ENCODE data around the gene PINK1. TPM values are rescaled to one million over a fixed set of nuclear protein-coding genes. Genes with fewer than 3 reads are reported as not detected.

Gene PINK1
- total and polyA plus RNA-seq, 7 experiments from 2014 or later: 4.3 to 30.8 (median 17.0) TPM

DNA sequence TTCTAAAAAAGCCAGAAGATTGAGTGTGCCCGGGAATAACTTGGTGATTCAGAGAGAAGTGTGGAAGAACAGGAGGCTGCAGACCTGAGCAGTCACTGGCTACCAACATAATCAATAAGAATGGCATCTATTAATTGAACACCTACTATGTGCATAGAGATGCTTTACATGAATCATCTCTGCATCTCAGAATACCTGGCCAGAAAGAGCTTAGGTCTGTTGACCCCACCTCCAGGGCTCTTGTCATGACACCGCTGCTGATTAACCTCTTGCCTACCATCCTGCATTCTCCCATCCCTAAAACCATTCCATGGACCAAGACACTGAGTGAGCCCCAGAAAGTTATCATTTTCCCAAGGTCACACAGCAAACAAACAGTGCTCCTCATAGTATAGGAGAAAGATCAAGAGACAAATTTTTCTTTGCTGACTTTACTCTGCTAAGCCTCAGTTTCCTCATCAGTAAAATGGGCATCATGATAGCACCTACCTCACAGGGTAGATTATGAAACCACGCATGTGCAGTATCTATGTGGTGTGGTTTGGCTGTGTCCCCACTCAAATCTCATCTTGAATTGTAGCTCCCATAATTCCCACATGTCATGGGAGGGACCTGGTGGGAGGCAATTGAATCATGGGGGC is 16.3 kb upstream of the PINK1 start:
- no peaks in the 10 kb centered on the region for H3K36me3 Mint-ChIP-seq
- no peak for ATAC-seq
- H3K4me3 Mint-ChIP-seq: peak overlapping the region in 1 of 10 donors; percentile 22
- Histone ChIP-seq H3K27ac (ENCODE audit: low read depth, low read length) (no peak overlapping the region), H3K4me3 (ENCODE audit: low read length) (no peak overlapping the region), H3K27me3 (ENCODE audit: control insufficient read depth in 2 of 2, insufficient read depth in 2 of 2, low read length in 2 of 2) (no peaks in the 10 kb centered on the region), H3K36me3 (ENCODE audit: control insufficient read depth in 2 of 3, insufficient read depth in 3 of 3, low read length in 3 of 3) (no peaks in the 10 kb centered on the region), H3K9me3 (ENCODE audit: control insufficient read depth in 2 of 3, low read length in 3 of 3) (no peaks in the 10 kb centered on the region), H3K4me1 (ENCODE audit: control insufficient read depth in 2 of 2, insufficient read depth in 2 of 2, low read length in 2 of 2) (no peaks in the 10 kb centered on the region)
- peaks cover 0 to 17% (median 7%) of the 10 kb centered on the region in 5 donors for H3K27me3 Mint-ChIP-seq
- no peak for DNase-seq
- intact Hi-C loops (cut with micrococcal nuclease): no loop called here
- ChIA-PET POLR2A (no interaction called here), CTCF (no interaction called here)
- no peak overlapping the region for H3K27ac Mint-ChIP-seq
- H3K4me1 Mint-ChIP-seq: peaks cover 0 to 8% (median 0%) of the 10 kb centered on the region in 7 donors
- H3K9me3 Mint-ChIP-seq: no peaks in the 10 kb centered on the region

DNA sequence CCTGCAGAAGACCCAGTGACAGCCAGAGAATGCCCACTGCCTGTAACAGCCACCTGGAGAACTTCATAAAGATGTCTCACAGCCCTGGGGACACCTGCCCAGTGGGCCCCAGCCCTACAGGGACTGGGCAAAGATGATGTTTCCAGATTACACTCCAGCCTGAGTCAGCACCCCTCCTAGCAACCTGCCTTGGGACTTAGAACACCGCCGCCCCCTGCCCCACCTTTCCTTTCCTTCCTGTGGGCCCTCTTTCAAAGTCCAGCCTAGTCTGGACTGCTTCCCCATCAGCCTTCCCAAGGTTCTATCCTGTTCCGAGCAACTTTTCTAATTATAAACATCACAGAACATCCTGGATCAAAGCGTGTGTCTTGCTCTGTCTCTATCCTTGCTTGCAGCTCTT is 14.7 kb upstream of the PINK1 start:
- Mint-ChIP-seq H3K9me3 (no peaks in the 10 kb centered on the region), H3K4me1 (peaks cover 0 to 8% (median 0%) of the 10 kb centered on the region in 7 donors), H3K36me3 (peaks cover 0 to 3% (median 0%) of the 10 kb centered on the region in 5 donors), H3K27ac (no peak overlapping the region), H3K4me3 (no peak overlapping the region), H3K27me3 (peaks cover 0 to 14% (median 7%) of the 10 kb centered on the region in 5 donors)
- Histone ChIP-seq H3K27ac (ENCODE audit: low read depth, low read length) (no peak overlapping the region), H3K9me3 (ENCODE audit: control insufficient read depth in 2 of 3, low read length in 3 of 3) (no peaks in the 10 kb centered on the region), H3K4me1 (ENCODE audit: control insufficient read depth in 2 of 2, insufficient read depth in 2 of 2, low read length in 2 of 2) (no peaks in the 10 kb centered on the region), H3K27me3 (ENCODE audit: control insufficient read depth in 2 of 2, insufficient read depth in 2 of 2, low read length in 2 of 2) (no peaks in the 10 kb centered on the region), H3K36me3 (ENCODE audit: control insufficient read depth in 2 of 3, insufficient read depth in 3 of 3, low read length in 3 of 3) (no peaks in the 10 kb centered on the region), H3K4me3 (ENCODE audit: low read length) (no peak overlapping the region)
- CTCF ChIA-PET: no interaction called here
- POLR2A ChIA-PET: no interaction called here
- intact Hi-C loops (cut with micrococcal nuclease): no loop called here
- ATAC-seq (no peak), DNase-seq (no peak)

DNA sequence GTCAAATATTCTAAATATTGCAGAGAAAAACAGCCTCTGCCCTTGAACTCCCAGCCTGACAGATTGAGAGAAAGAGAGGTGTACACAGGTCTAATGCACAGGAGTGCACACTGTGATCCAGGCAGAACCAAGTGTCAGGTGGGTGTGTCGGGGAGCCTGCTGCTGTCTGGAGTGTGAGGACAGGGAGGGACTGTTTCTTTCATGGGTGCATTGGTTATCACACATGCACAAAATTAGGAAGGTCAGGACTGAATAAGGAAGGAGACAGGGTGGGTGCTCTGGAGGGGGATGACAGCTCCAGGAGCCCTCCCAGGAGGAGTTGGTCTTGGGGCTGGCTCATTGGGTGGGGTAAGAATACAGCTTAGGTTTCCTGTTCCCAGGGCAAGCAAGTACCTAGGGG is 13.3 kb upstream of the PINK1 start:
- DNase-seq (no peak), ATAC-seq (no peak)
- Histone ChIP-seq H3K27ac (ENCODE audit: low read depth, low read length) (no peak overlapping the region), H3K36me3 (ENCODE audit: control insufficient read depth in 2 of 3, insufficient read depth in 3 of 3, low read length in 3 of 3) (no peaks in the 10 kb centered on the region), H3K4me3 (ENCODE audit: low read length) (no peak overlapping the region), H3K9me3 (ENCODE audit: control insufficient read depth in 2 of 3, low read length in 3 of 3) (no peaks in the 10 kb centered on the region), H3K27me3 (ENCODE audit: control insufficient read depth in 2 of 2, insufficient read depth in 2 of 2, low read length in 2 of 2) (no peaks in the 10 kb centered on the region), H3K4me1 (ENCODE audit: control insufficient read depth in 2 of 2, insufficient read depth in 2 of 2, low read length in 2 of 2) (no peaks in the 10 kb centered on the region)
- ChIA-PET CTCF (no interaction called here), POLR2A (no interaction called here)
- Mint-ChIP-seq H3K27ac (no peak overlapping the region), H3K9me3 (no peaks in the 10 kb centered on the region), H3K4me1 (peaks cover 0 to 8% (median 0%) of the 10 kb centered on the region in 7 donors), H3K36me3 (peaks cover 0 to 3% (median 0%) of the 10 kb centered on the region in 5 donors), H3K27me3 (peaks cover 0 to 14% (median 7%) of the 10 kb centered on the region in 5 donors), H3K4me3 (no peak overlapping the region)
- intact Hi-C loops (cut with micrococcal nuclease): no loop called here

DNA sequence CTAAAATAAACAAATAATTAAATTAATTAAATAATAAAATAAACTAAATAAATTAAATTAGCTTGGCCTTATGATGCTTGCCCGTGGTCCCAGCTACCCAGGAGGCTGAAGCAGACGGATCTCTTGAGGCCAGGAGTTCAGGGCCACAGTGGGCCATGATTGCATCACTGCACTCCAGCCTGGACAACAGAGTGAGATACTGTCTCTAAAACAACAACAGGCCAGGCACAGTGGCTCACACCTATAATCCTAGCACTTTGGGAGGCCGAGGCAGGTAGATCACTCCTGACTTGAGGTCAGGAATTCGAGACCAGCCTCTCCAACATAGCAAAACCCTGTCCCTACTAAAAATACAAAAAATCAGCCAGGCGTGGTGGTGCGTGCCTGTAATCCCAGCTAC is 12.2 kb upstream of the PINK1 start:
- H3K27me3 ChIP-seq (ENCODE audit: control insufficient read depth in 2 of 2, insufficient read depth in 2 of 2, low read length in 2 of 2): no peaks in the 10 kb centered on the region
- ChIA-PET CTCF (interaction anchor here (1.6 kb wide), 1 partner anchor 13 kb away, joined by 3 read pairs; no protein-coding TSS in a partner anchor), POLR2A (no interaction called here)
- Mint-ChIP-seq H3K27ac (no peak overlapping the region), H3K9me3 (peaks cover 0 to 1% (median 0%) of the 10 kb centered on the region in 11 donors), H3K36me3 (peaks cover 0 to 3% (median 0%) of the 10 kb centered on the region in 5 donors), H3K4me1 (peaks cover 0 to 8% (median 0%) of the 10 kb centered on the region in 7 donors), H3K27me3 (peaks cover 0 to 18% (median 6%) of the 10 kb centered on the region in 5 donors), H3K4me3 (no peak overlapping the region)
- H3K4me3 ChIP-seq (ENCODE audit: low read length): no peak overlapping the region
- intact Hi-C loops (cut with micrococcal nuclease): no loop called here
- no peaks in the 10 kb centered on the region for H3K4me1 ChIP-seq (ENCODE audit: control insufficient read depth in 2 of 2, insufficient read depth in 2 of 2, low read length in 2 of 2)
- DNase-seq (no peak), ATAC-seq (no peak)
- H3K36me3 ChIP-seq (ENCODE audit: control insufficient read depth in 2 of 3, insufficient read depth in 3 of 3, low read length in 3 of 3): no peaks in the 10 kb centered on the region
- H3K9me3 ChIP-seq (ENCODE audit: control insufficient read depth in 2 of 3, low read length in 3 of 3): no peaks in the 10 kb centered on the region
- no peak overlapping the region for H3K27ac ChIP-seq (ENCODE audit: low read depth, low read length)

DNA sequence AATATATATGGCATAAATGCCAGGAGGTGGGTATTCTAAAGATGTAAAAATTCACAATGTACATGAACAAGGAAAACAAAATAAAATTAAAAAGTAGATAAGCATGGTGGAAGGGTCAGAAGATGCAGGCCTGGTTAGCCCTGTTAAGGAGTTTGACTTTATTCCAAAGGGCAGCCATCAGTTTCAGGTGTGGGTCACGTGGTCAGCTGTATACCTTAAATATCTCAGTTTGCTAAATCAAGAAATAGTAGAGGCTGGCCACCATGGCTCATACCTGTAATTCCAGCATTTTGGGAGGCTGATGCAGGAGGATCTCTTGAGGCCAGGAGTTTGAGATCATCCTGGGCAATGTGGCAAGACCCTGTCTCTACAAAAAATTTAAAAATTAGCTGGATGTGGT is 8.5 kb upstream of the PINK1 start:
- no peaks in the 10 kb centered on the region for H3K9me3 ChIP-seq (ENCODE audit: control insufficient read depth in 2 of 3, low read length in 3 of 3)
- H3K27ac ChIP-seq (ENCODE audit: low read depth, low read length): no peak overlapping the region
- Mint-ChIP-seq H3K36me3 (peaks cover 0 to 4% (median 0%) of the 10 kb centered on the region in 5 donors), H3K4me3 (no peak overlapping the region), H3K27ac (no peak overlapping the region), H3K4me1 (peaks cover 0 to 5% (median 0%) of the 10 kb centered on the region in 7 donors), H3K27me3 (peaks cover 0 to 23% (median 10%) of the 10 kb centered on the region in 5 donors), H3K9me3 (peaks cover 0 to 22% (median 5%) of the 10 kb centered on the region in 11 donors)
- no peaks in the 10 kb centered on the region for H3K4me1 ChIP-seq (ENCODE audit: control insufficient read depth in 2 of 2, insufficient read depth in 2 of 2, low read length in 2 of 2)
- no peak for DNase-seq
- no peak for ATAC-seq
- H3K27me3 ChIP-seq (ENCODE audit: control insufficient read depth in 2 of 2, insufficient read depth in 2 of 2, low read length in 2 of 2): no peaks in the 10 kb centered on the region
- H3K36me3 ChIP-seq (ENCODE audit: control insufficient read depth in 2 of 3, insufficient read depth in 3 of 3, low read length in 3 of 3): no peaks in the 10 kb centered on the region
- ChIA-PET CTCF (no interaction called here), POLR2A (no interaction called here)
- intact Hi-C loops (cut with micrococcal nuclease): no loop called here
- no peak overlapping the region for H3K4me3 ChIP-seq (ENCODE audit: low read length)

DNA sequence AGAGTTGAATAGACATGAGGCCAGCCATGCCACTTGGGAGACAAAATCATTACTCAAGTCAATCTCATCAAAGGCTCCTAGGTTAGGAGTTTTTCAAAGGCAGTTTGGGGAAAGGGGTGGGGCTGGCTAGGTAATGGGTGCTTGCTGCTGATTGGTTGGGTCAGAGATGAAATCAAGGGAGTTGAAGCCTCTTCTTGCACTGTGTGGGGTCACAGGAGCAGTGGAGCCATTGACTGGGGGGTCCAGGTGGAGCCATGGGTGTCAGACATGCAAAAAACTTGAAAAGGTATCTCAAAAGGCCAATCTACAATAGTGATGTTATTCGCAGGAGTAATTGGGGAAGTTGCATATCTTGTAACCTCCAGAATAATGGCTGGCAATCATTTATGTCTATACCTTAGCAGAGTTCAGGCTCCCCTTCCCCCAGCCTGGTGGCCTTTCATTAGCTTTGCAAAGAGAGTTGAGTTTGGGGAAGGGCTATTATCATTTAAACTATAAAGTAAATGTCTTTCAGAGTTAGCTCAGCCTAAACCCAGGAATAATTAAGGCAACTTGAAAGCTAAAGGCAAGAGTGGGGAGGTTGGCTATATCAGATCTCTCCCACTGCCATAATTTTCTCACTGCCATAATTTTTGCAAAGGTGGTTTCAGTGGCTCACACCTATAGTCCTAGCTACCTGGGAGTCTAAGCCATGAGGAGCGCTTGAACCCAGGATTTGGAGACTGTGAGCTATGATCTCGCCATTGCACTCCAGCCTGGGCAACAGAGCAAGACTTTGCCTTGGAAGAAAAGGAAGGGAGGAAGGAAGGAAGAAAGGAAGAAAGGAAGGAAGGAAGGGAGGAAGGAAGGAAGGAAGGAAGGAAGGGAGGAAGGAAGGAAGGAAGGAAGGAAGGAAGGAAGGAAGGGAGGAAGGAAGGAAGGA is 7.8 kb upstream of the PINK1 start:
- H3K36me3 Mint-ChIP-seq: peaks cover 0 to 4% (median 0%) of the 10 kb centered on the region in 5 donors
- no peaks in the 10 kb centered on the region for H3K4me1 ChIP-seq (ENCODE audit: control insufficient read depth in 2 of 2, insufficient read depth in 2 of 2, low read length in 2 of 2)
- H3K9me3 ChIP-seq (ENCODE audit: control insufficient read depth in 2 of 3, low read length in 3 of 3): no peaks in the 10 kb centered on the region
- ChIA-PET POLR2A (no interaction called here), CTCF (interaction anchor here (0.7 to 1.0 kb wide), 3 partner anchors 12 to 105 kb away, joined by 3 to 4 read pairs (median 3); no protein-coding TSS in a partner anchor)
- no peak overlapping the region for H3K4me3 Mint-ChIP-seq
- no peak overlapping the region for H3K4me3 ChIP-seq (ENCODE audit: low read length)
- peaks cover 0 to 22% (median 5%) of the 10 kb centered on the region in 11 donors for H3K9me3 Mint-ChIP-seq
- no peak overlapping the region for H3K27ac ChIP-seq (ENCODE audit: low read depth, low read length)
- H3K27me3 Mint-ChIP-seq: peaks cover 0 to 26% (median 5%) of the 10 kb centered on the region in 5 donors
- intact Hi-C loops (cut with micrococcal nuclease): no loop called here
- no peaks in the 10 kb centered on the region for H3K36me3 ChIP-seq (ENCODE audit: control insufficient read depth in 2 of 3, insufficient read depth in 3 of 3, low read length in 3 of 3)
- no peak for ATAC-seq
- DNase-seq: no peak
- peaks cover 0 to 5% (median 0%) of the 10 kb centered on the region in 7 donors for H3K4me1 Mint-ChIP-seq
- no peaks in the 10 kb centered on the region for H3K27me3 ChIP-seq (ENCODE audit: control insufficient read depth in 2 of 2, insufficient read depth in 2 of 2, low read length in 2 of 2)
- H3K27ac Mint-ChIP-seq: peak overlapping the region in 1 of 9 donors; percentile 54
